H1 (cell line): ENCODE results near the gene DOC2A. TPM values are rescaled to one million over a fixed set of nuclear protein-coding genes. Genes with fewer than 3 reads are reported as not detected.

Source experiments
- BCL11A ChIP-seq, 2 experiments: IDR thresholded peaks; one replicate each; pipeline ENCODE4 v1.6.1; 2011; ENCODE audit warnings: low read depth in 2 of 2, low read length in 2 of 2, mild to moderate bottlenecking in 2 of 2
- RFX5 ChIP-seq: IDR thresholded peaks from 2 replicates; pipeline ENCODE4 v1.6.1; 2011; ENCODE audit warnings: low read depth, low read length, improper control_type of control experiment, borderline replicate concordance
- polyA plus RNA-seq, 7 experiments: library from polyadenylated mRNA; depleted of rRNA in 3 of 7; stranded (reverse) in 5 of 7; unstranded in 2 of 7; fragments of >200 nt in 5 of 7; fragments of 200-250 nt in 2 of 7; gene quantifications; 1 replicate in 5 of 7; 2 replicates in 1 of 7; 4 replicates in 1 of 7; pipeline versions ENCODE4 v1.2.1 to v1.2.3, GENCODE V29; 2011 to 2013; ENCODE audit warnings: missing spikeins in 2 of 7, mixed read lengths in 2 of 7
- total RNA-seq: library from RNA; stranded (reverse); fragmentation: NEBNext Ultra II Directional; extraction: Animal tissue kit (Norgen Biotek cat#: 25700); gene quantifications from 2 replicates; pipeline ENCODE4 v1.2.1, GENCODE V29; 2021

The DOC2A gene
- total and polyA plus RNA-seq, 2 of the 8 experiments (the other 6 are each of a cell fraction or from before 2014, with no cell fraction given) = 13.9 to 20.7 TPM

DNA sequence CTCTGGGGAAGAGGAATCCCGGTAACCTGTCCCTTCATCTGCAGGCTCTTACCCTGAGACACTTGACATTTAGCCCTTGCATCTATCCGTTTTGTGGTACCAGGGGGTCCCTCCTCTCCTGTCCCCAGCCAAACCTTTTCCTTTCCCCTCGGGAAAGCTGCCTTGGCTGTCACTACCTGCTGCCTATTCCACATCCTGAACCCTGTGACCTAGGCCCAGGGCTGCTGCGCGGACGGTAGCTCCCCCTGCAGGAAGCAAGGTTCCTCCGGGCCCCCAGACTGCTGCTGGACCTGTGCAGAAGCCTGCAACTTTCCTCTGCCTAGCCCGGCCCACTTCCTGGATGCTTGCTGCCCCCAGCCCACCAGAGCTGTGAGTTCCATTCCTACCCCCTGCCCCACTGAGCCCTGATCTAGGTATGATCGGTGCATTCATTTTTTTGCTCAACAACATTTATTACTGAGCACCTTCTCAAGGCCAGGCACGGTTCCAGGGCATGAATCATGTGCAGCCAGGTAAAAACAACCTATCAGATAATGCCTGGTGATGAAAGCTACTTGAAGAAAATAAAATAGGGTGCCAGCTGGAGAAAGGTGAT, 44.2 kb upstream of the DOC2A start (continued):
- TF ChIP-seq BCL11A (IDR thresholded peaks at IDR 0.05; ENCODE audit: low read depth in 2 of 2, low read length in 2 of 2) = no peak
- no peak for TF ChIP-seq RFX5
